Progenitor cell of endocrine pancreas (in vitro differentiated cells): Measurements from ENCODE around the gene ECM2. TPM values are rescaled to one million over a fixed set of nuclear protein-coding genes. Genes with fewer than 3 reads are reported as not detected.
"Not testable (repeated sequence)": the region's sequence is repeated elsewhere in the genome, so short reads cannot be mapped to it uniquely, and the experiment has no call there.

Source experiments
- DNase-seq: peaks from one replicate; pipeline ENCODE4 v3.0.0; 2021; ENCODE audit warnings: low spot score; ENCODE audit not compliant: unreplicated experiment
- H3K27ac Mint-ChIP-seq: 2 replicates; pipeline ENCODE4 v1.8.0; 2021; ENCODE audit warnings: mild to moderate bottlenecking, moderate library complexity, mixed read lengths
- H3K27me3 Mint-ChIP-seq: 2 replicates; pipeline ENCODE4 v1.8.0; 2021; ENCODE audit warnings: mixed read lengths
- H3K36me3 Mint-ChIP-seq: 2 replicates; pipeline ENCODE4 v1.8.0; 2022; ENCODE audit warnings: mixed read lengths; ENCODE audit not compliant: insufficient read depth
- H3K4me1 Mint-ChIP-seq: 2 replicates; pipeline ENCODE4 v1.8.0; 2021; ENCODE audit warnings: low read depth, mixed read lengths
- H3K4me3 Mint-ChIP-seq: 2 replicates; pipeline ENCODE4 v1.8.0; 2021; ENCODE audit warnings: low read depth, mild to moderate bottlenecking, moderate library complexity, mixed read lengths
- H3K9me3 Mint-ChIP-seq: 2 replicates; pipeline ENCODE4 v1.8.0; 2021; ENCODE audit warnings: low read depth, mixed read lengths
- CTCF ChIP-seq: fragments of 200-600 bp; sonication (generic); IDR thresholded peaks from one replicate; pipeline ENCODE4 v1.5.0; 2021; ENCODE audit warnings: antibody characterized with exemption, mild to moderate bottlenecking; ENCODE audit not compliant: unreplicated experiment
- long read RNA-seq: library from polyadenylated mRNA; unstranded; transcript quantifications from one replicate; pipeline ENCODE4 v2.0.0, GENCODE V29; 2020
- total RNA-seq: library from RNA; stranded (reverse); gene quantifications from 2 replicates; pipeline ENCODE4 v1.2.1, GENCODE V29; 2021

ECM2 gene
- total RNA-seq = 0.31 and 0.77 TPM in 2 replicates
- long read RNA-seq, partial matches to known transcripts = 0 of 1 reads
- long read RNA-seq, other reads (novel, unspliced or antisense) = 1 of 1 reads

- Mint-ChIP-seq H3K36me3 (no peaks in the 10 kb centered on the region), H3K9me3 (no peaks in the 10 kb centered on the region), H3K27ac (peak within 1 kb of the TSS; percentile 45), H3K4me3 (no peak within 1 kb of the TSS), H3K4me1 (peaks cover 10% of the 10 kb centered on the region), H3K27me3 (no peaks in the 10 kb centered on the region)
- DNase-seq = no peak
- no peak for TF ChIP-seq CTCF
These were observed at the start of gene ECM2 for GRCh38 chr9:92535940-92536850. TSS of gene ECM2 (minus strand) at chr9:92535990. CDS start at chr9:92522866, 13,124 bp downstream.

- DNase-seq = no peak
- Mint-ChIP-seq H3K4me3 (no peak overlapping the region), H3K36me3 (no peaks in the 10 kb centered on the region), H3K4me1 (no peaks in the 10 kb centered on the region), H3K27me3 (no peaks in the 10 kb centered on the region), H3K27ac (no peak overlapping the region), H3K9me3 (peaks cover 7% of the 10 kb centered on the region)
- TF ChIP-seq CTCF = no peak
These were observed 40.4 kb upstream of the ECM2 start for GRCh38 chr9:92576175-92576574.

- H3K27me3 Mint-ChIP-seq, H3K27ac Mint-ChIP-seq, H3K36me3 Mint-ChIP-seq, H3K4me3 Mint-ChIP-seq, H3K4me1 Mint-ChIP-seq, DNase-seq, H3K9me3 Mint-ChIP-seq: not testable (repeated sequence)
These were observed 37.8 kb upstream of the ECM2 start for GRCh38 chr9:92573612-92574011.

GRCh38 chr9:92571871-92572270 is 36.1 kb upstream of the ECM2 start:
- H3K9me3 Mint-ChIP-seq, H3K4me1 Mint-ChIP-seq, H3K36me3 Mint-ChIP-seq, H3K4me3 Mint-ChIP-seq, H3K27ac Mint-ChIP-seq, H3K27me3 Mint-ChIP-seq, DNase-seq: not testable (repeated sequence)

- H3K4me3 Mint-ChIP-seq = no peak overlapping the region
- DNase-seq = no peak
- no peaks in the 10 kb centered on the region for H3K36me3 Mint-ChIP-seq
- H3K4me1 Mint-ChIP-seq = no peaks in the 10 kb centered on the region
- H3K9me3 Mint-ChIP-seq = no peaks in the 10 kb centered on the region
- TF ChIP-seq CTCF = no peak
- no peak overlapping the region for H3K27ac Mint-ChIP-seq
- no peaks in the 10 kb centered on the region for H3K27me3 Mint-ChIP-seq
These were observed 29.2 kb upstream of the ECM2 start for GRCh38 chr9:92564982-92565381.

- Mint-ChIP-seq H3K27ac (no peak overlapping the region), H3K27me3 (no peaks in the 10 kb centered on the region), H3K36me3 (no peaks in the 10 kb centered on the region), H3K9me3 (no peaks in the 10 kb centered on the region), H3K4me3 (no peak overlapping the region), H3K4me1 (no peaks in the 10 kb centered on the region)
- no peak for TF ChIP-seq CTCF
- no peak for DNase-seq
These were observed 28.7 kb upstream of the ECM2 start for GRCh38 chr9:92564504-92564903.
